Measurements from ENCODE around the gene ZCCHC24. TPM values are rescaled to one million over a fixed set of nuclear protein-coding genes. Genes with fewer than 3 reads are reported as not detected.

ZCCHC24 gene
- total and polyA plus RNA-seq, 3 donors from 2014 or later = 27.7 to 38.6 (median 31.3) TPM

DNA sequence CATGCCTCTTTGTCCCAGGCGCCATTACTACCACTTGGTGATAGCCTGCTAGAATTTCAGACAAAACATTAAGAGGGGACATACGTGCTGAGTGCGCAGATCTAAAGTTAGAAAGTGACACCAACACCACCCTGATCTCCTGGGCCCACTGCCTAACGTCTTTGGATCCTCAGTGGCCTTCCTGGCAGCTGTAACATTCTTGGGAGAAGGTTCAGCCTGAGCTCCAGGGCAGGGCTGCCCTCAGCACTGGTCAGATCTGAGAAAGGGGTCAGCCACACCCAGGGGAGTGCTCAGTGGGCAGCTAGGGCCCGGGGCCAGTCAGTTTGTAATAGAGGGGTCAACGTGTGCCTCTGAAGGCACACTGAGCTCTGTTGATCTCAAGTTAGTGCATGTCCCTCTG is 48.4 kb downstream of the ZCCHC24 start:
- no peaks in the 10 kb centered on the region for H3K4me1 ChIP-seq
- DNase-seq = no peak
- no peaks in the 10 kb centered on the region for H3K9me3 ChIP-seq
- peak overlapping the region; percentile 89 for H3K27ac ChIP-seq
- intact Hi-C loops (cut with DNase I; ENCODE audit: low total_unique reads) = no loop called here
- no peaks in the 10 kb centered on the region for H3K36me3 ChIP-seq (ENCODE audit: low read depth, missing control alignments)
- no peaks in the 10 kb centered on the region for H3K27me3 ChIP-seq
- WGBS, 2 donors = 71 to 75% methylated on average over 5 to 6 of the region's 6 CpGs
- H3K4me3 ChIP-seq = no peak overlapping the region
- TF ChIP-seq, protein P1, sequence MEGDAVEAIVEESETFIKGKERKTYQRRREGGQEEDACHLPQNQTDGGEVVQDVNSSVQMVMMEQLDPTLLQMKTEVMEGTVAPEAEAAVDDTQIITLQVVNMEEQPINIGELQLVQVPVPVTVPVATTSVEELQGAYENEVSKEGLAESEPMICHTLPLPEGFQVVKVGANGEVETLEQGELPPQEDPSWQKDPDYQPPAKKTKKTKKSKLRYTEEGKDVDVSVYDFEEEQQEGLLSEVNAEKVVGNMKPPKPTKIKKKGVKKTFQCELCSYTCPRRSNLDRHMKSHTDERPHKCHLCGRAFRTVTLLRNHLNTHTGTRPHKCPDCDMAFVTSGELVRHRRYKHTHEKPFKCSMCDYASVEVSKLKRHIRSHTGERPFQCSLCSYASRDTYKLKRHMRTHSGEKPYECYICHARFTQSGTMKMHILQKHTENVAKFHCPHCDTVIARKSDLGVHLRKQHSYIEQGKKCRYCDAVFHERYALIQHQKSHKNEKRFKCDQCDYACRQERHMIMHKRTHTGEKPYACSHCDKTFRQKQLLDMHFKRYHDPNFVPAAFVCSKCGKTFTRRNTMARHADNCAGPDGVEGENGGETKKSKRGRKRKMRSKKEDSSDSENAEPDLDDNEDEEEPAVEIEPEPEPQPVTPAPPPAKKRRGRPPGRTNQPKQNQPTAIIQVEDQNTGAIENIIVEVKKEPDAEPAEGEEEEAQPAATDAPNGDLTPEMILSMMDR (IDR thresholded peaks at IDR 0.05) = no peak
- no peak for TF ChIP-seq POLR2A (IDR thresholded peaks at IDR 0.05)

DNA sequence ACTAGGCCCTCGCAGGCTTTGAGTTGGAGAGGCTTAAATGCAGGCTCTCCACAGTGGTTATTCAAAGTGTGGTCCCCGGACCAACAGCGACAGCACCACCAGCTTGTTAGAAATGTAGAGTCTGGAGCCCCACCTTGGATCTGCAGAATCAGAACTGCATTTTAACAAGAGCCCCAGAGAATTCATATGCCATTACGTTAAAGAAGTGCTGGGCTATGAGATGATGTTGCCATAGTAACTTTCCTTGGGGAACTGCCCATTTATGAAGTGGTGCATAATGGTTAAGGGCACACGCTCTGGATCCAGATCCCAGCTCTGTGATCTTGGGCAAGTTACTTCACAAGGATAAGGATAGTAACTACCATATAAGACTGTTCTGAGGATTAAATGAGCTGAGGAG is 48.9 kb downstream of the ZCCHC24 start:
- H3K27ac ChIP-seq = no peak overlapping the region
- DNase-seq = no peak
- H3K27me3 ChIP-seq = no peaks in the 10 kb centered on the region
- no peaks in the 10 kb centered on the region for H3K36me3 ChIP-seq (ENCODE audit: low read depth, missing control alignments)
- no peak for TF ChIP-seq POLR2A (IDR thresholded peaks at IDR 0.05)
- TF ChIP-seq, protein P1 (IDR thresholded peaks at IDR 0.05) = no peak
- H3K4me3 ChIP-seq = no peak overlapping the region
- intact Hi-C loops (cut with DNase I; ENCODE audit: low total_unique reads) = no loop called here
- H3K4me1 ChIP-seq = peaks cover 4% of the 10 kb centered on the region
- WGBS, 2 donors = 84 to 85% methylated on average over 5 of the region's 5 CpGs
- no peaks in the 10 kb centered on the region for H3K9me3 ChIP-seq

DNA sequence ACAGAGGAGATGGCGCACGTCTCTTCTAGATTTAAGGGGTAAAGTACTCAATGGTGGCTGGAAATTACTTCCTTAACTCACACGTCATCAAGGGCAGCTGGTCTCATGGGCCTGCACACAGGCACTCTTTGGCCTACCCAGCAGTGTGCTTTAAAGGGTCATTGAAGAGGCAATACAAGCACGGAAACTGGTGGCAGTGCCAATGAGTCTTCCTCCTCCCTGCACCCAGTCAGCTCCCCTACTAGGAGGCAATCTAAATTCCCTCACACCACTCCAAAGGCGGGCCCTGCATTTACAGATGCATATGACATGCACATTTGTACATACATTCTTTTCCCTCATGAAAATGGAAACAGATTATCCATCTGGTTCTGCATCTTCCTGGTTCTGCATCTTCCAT is 50.8 kb downstream of the ZCCHC24 start:
- no peak for DNase-seq
- H3K9me3 ChIP-seq = no peaks in the 10 kb centered on the region
- intact Hi-C loops (cut with DNase I; ENCODE audit: low total_unique reads) = no loop called here
- WGBS, 2 donors = 84 to 93% methylated on average over 5 of the region's 5 CpGs
- no peak overlapping the region for H3K4me3 ChIP-seq
- TF ChIP-seq, protein P1 (IDR thresholded peaks at IDR 0.05) = no peak
- no peak for TF ChIP-seq POLR2A (IDR thresholded peaks at IDR 0.05)
- H3K27me3 ChIP-seq = no peaks in the 10 kb centered on the region
- H3K4me1 ChIP-seq = peaks cover 4% of the 10 kb centered on the region
- no peak overlapping the region for H3K27ac ChIP-seq
- no peaks in the 10 kb centered on the region for H3K36me3 ChIP-seq (ENCODE audit: low read depth, missing control alignments)

DNA sequence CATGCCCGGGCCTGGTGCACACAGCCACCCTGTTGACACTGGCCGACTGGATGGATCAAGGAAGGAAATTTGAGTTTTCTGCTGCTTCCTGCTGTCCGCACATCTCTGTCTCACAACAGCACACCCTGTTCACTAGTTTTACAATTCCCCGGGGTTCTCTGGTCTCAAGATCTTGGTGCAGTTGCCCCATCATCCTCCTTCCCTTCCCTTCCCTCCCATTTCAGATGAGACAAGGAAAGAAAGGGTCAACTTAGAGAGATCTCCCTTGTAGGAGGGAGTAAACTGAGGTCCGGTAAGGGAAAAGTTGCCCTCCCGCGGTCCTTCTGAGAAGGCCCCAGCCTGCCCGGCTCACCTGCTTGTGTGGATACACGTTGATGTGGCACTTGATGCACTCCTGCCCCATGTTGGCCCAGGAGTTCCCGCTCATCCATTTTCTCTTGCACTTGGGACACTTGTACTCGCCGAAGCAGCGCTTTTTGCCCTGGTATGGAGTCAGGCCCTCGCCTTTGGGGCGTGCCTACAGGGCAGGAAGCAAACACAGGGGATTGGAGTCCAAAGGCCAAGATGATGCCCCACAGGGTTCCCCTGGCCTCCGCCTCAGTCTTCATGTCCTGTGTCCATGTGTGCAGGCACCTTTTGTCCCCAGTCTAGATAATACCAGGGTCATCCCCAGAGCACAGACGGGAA is 51.4 kb downstream of the ZCCHC24 start:
- Histone ChIP-seq H3K9me3 (no peaks in the 10 kb centered on the region), H3K4me3 (no peak overlapping the region), H3K36me3 (ENCODE audit: low read depth, missing control alignments) (no peaks in the 10 kb centered on the region), H3K27ac (no peak overlapping the region), H3K4me1 (peaks cover 8% of the 10 kb centered on the region), H3K27me3 (no peaks in the 10 kb centered on the region)
- 94% methylated on average over 17 of the region's 17 CpGs for WGBS, 2 donors
- intact Hi-C loops (cut with DNase I; ENCODE audit: low total_unique reads) = no loop called here
- no peak for TF ChIP-seq POLR2A (IDR thresholded peaks at IDR 0.05)
- TF ChIP-seq, protein P1 (IDR thresholded peaks at IDR 0.05) = no peak
- no peak for DNase-seq

Data from testis (tissue), 3 donors.